Neural cell (in vitro differentiated cells): ENCODE measurements around the gene LSM10.

Experiments used
- CTCF ChIP-seq: fragments of 450-650 bp; IDR thresholded peaks from 2 replicates; pipeline ENCODE4 v1.5.1; 2014; ENCODE audit warnings: antibody characterized with exemption, mild to moderate bottlenecking, moderate library complexity; ENCODE audit not compliant: poor library complexity, severe bottlenecking
- EP300 ChIP-seq: fragments of 450-650 bp; conservative IDR thresholded peaks from 2 replicates; pipeline ENCODE4 v1.6.1; 2014; ENCODE audit warnings: antibody characterized with exemption, mild to moderate bottlenecking, moderate library complexity; ENCODE audit not compliant: poor library complexity, severe bottlenecking
- EZH2 ChIP-seq: fragments of 200-600, 300-800 bp; shearing (Covaris generic), sonication (generic); IDR thresholded peaks from 2 replicates; pipeline ENCODE4 v1.6.1; 2014; ENCODE audit warnings: antibody characterized with exemption, low read length, borderline replicate concordance, mild to moderate bottlenecking; ENCODE audit not compliant: insufficient read depth, poor library complexity, severe bottlenecking
- POLR2AphosphoS5 ChIP-seq: IDR thresholded peaks from 2 replicates; pipeline ENCODE4 v1.6.1; 2012
- TAF1 ChIP-seq: IDR thresholded peaks from 2 replicates; pipeline ENCODE4 v1.6.1; 2012; ENCODE audit warnings: low read depth

- TF ChIP-seq CTCF: no peak
- no peak for TF ChIP-seq EP300
- no peak for TF ChIP-seq EZH2
- no peak for TF ChIP-seq TAF1
- TF ChIP-seq POLR2AphosphoS5: no peak
These were observed 44.5 kb downstream of the LSM10 start for GRCh38 chr1:36352910-36353878.
